HepG2 (cell line): ENCODE measurements around the gene RNF148. TPM values are rescaled to one million over a fixed set of nuclear protein-coding genes. Genes with fewer than 3 reads are reported as not detected.

Experiments used
- ATAC-seq: fragments of 200-7000 bp; cut with Tn5 transposase; 3 replicates; pipeline ENCODE4 v1.9.1; 2020; ENCODE audit warnings: mild to moderate bottlenecking, moderate library complexity
- BruUV-seq: library from RNA; stranded (reverse); fragments of 400-500 nt; replicated peaks from 2 replicates; lab custom pipeline; 2021; lab: Mats Ljungman, UMichigan
- CTCF ChIA-PET: fragments of 300-600 bp; formaldehyde crosslinking; extraction: SDS; loops from one replicate; lab custom pipeline; 2021; ENCODE audit warnings: low total read pairs, inconsistent platforms, low intra/inter-chr PET ratio; lab: Yijun Ruan, JAX
- POLR2A ChIA-PET: fragments of 350-600 bp; sonication (Branson Sonifier 250); formaldehyde crosslinking; loops from one replicate; lab custom pipeline; 2020; ENCODE audit warnings: antibody characterized with exemption, inconsistent platforms; lab: Yijun Ruan, JAX
- DNase-seq: peaks from one replicate; pipeline ENCODE4 v3.0.0-alpha.2; 2015; ENCODE audit warnings: low spot score
- FAIRE-seq: peaks from 3 replicates; lab custom pipeline; 2011; peaks lifted over from hg19 to GRCh38; lab: Jason Lieb, UNC
- H2AFZ ChIP-seq: one replicate; pipeline ENCODE4 v1.6.1; 2011; ENCODE audit warnings: low read length, inconsistent platforms
- H3K27ac ChIP-seq: fragments of 300-600 bp; 3 replicates; pipeline ENCODE4 v1.8.0; 2011; ENCODE audit warnings: mixed run types, mild to moderate bottlenecking, mixed read lengths, low read length, inconsistent platforms; ENCODE audit not compliant: insufficient read depth; ENCODE audit errors: extremely low read length
- H3K27me3 ChIP-seq, 2 experiments: fragments of 200-600 bp in 1 of 2; 2 replicates in 1 of 2; 3 replicates in 1 of 2; pipeline versions ENCODE4 v1.6.0 to v1.8.0; 2011; ENCODE audit warnings: low read length in 2 of 2, mild to moderate bottlenecking in 2 of 2, moderate library complexity in 2 of 2, inconsistent platforms in 1 of 2; ENCODE audit not compliant: insufficient read depth in 2 of 2, control insufficient read depth in 1 of 2
- H3K36me3 ChIP-seq, 2 experiments: fragments of 200-600 bp in 1 of 2; replicated peaks in 1 of 2; 2 replicates in 1 of 2; 3 replicates in 1 of 2; pipeline versions ENCODE4 v1.5.1 to v1.8.0; 2011; ENCODE audit warnings: low read length in 2 of 2, inconsistent platforms in 1 of 2; ENCODE audit not compliant: insufficient read depth in 2 of 2, control insufficient read depth in 1 of 2
- H3K4me1 ChIP-seq: 2 replicates; pipeline ENCODE4 v1.5.1; 2012; ENCODE audit warnings: low read length, inconsistent platforms; ENCODE audit not compliant: insufficient read depth
- H3K4me2 ChIP-seq: 2 replicates; pipeline ENCODE4 v1.6.0; 2011; ENCODE audit warnings: low read depth, low read length, inconsistent platforms
- H3K4me3 ChIP-seq, 3 experiments: fragments of 200-600 bp in 1 of 3; sonication (generic), shearing (Covaris generic) in 1 of 3; replicated peaks in 1 of 3; 2 replicates each; pipeline ENCODE4 v1.5.1; 2011 to 2016; ENCODE audit warnings: low read length in 3 of 3, inconsistent platforms in 2 of 3, low read depth in 2 of 3, mild to moderate bottlenecking in 2 of 3, control low read depth in 1 of 3, mixed read lengths in 1 of 3; ENCODE audit not compliant: insufficient read depth in 1 of 3
- H3K79me2 ChIP-seq: one replicate; pipeline ENCODE4 v1.6.1; 2011; ENCODE audit warnings: low read length, inconsistent platforms; ENCODE audit not compliant: insufficient read depth
- H3K9ac ChIP-seq: 2 replicates; pipeline ENCODE4 v1.6.0; 2011; ENCODE audit warnings: mild to moderate bottlenecking, low read depth, low read length, inconsistent platforms; ENCODE audit not compliant: insufficient read depth
- H3K9me3 ChIP-seq: 2 replicates; pipeline ENCODE4 v1.5.1; 2012; ENCODE audit warnings: mild to moderate bottlenecking, low read length
- H4K20me1 ChIP-seq: 2 replicates; pipeline ENCODE4 v1.6.0; 2011; ENCODE audit warnings: inconsistent platforms, mild to moderate bottlenecking, low read length, moderate library complexity; ENCODE audit not compliant: insufficient read depth
- BCL3 ChIP-seq: sonication (generic); formaldehyde crosslinking; IDR thresholded peaks from 2 replicates; pipeline ENCODE4 v1.5.1; 2020; ENCODE audit warnings: mild to moderate bottlenecking, missing genetic modification reagents, moderate library complexity
- HHEX ChIP-seq: IDR thresholded peaks from 2 replicates; pipeline ENCODE4 v1.6.1; 2016; ENCODE audit warnings: control low read depth
- HNRNPK ChIP-seq: fragments of 200-400 bp; formaldehyde crosslinking; IDR thresholded peaks from 2 replicates; pipeline ENCODE4 v1.6.1; 2018; ENCODE audit warnings: low read length, low read depth, moderate library complexity, mild to moderate bottlenecking; ENCODE audit not compliant: poor library complexity, severe bottlenecking
- MEIS1 ChIP-seq: sonication (generic); formaldehyde crosslinking; IDR thresholded peaks from 2 replicates; pipeline ENCODE4 v1.9.0; 2021; ENCODE audit warnings: mild to moderate bottlenecking, missing genetic modification reagents, moderate library complexity, borderline replicate concordance
- NFKB2 ChIP-seq: sonication (generic); formaldehyde crosslinking; IDR thresholded peaks from 2 replicates; pipeline ENCODE4 v1.4.0; 2020; ENCODE audit warnings: missing genetic modification reagents, borderline replicate concordance
- SIX4 ChIP-seq: sonication (generic); formaldehyde crosslinking; IDR thresholded peaks from 2 replicates; pipeline ENCODE4 v1.4.0; 2020; ENCODE audit warnings: missing genetic modification reagents
- ZC3H13 ChIP-seq: sonication (generic); formaldehyde crosslinking; IDR thresholded peaks from 2 replicates; pipeline ENCODE4 v1.8.1; 2023; ENCODE audit warnings: mild to moderate bottlenecking, missing genetic modification reagents, moderate library complexity
- ZNF101 ChIP-seq: sonication (generic); formaldehyde crosslinking; IDR thresholded peaks from 2 replicates; pipeline ENCODE4 v1.4.0; 2020; ENCODE audit warnings: mild to moderate bottlenecking, low read depth, missing genetic modification reagents, borderline replicate concordance
- ZNF562 ChIP-seq: sonication (generic); formaldehyde crosslinking; IDR thresholded peaks from 2 replicates; pipeline ENCODE4 v1.8.0; 2022; ENCODE audit warnings: missing genetic modification reagents, borderline replicate concordance
- WGBS: methylation state at CpG from one replicate; pipeline ENCODE4 v1.1.6; 2017; ENCODE audit warnings: low lambda C conversion rate; 5-methylcytosine and 5-hydroxymethylcytosine counted together
- in situ Hi-C: cut with HindIII; loops from 2 replicates; pipeline ENCODE4 v1.10.0; 2017; ENCODE audit warnings: low pct_unique_long_range_greater_than_20kb; ENCODE audit not compliant: extremely low pct_ligation_motif_present
- intact Hi-C: fragments of 100-400 bp; cut with micrococcal nuclease; formaldehyde crosslinking; loops from one replicate; pipeline ENCODE4 v1.10.0; 2022; ENCODE audit not compliant: unreplicated experiment
- polyA plus RNA-seq, 8 experiments: library from polyadenylated mRNA; depleted of rRNA in 3 of 8; stranded (reverse) in 7 of 8; unstranded in 1 of 8; fragments of >200 nt; fragmentation: Illumina TruSeq in 4 of 8; extraction: Trizol in 4 of 8; gene quantifications; 2 replicates each; pipeline versions ENCODE4 v1.2.1 to v1.2.3, GENCODE V29; 2011 to 2016; ENCODE audit warnings: low read depth in 4 of 8, missing spikeins in 1 of 8, mixed read lengths in 1 of 8; ENCODE audit not compliant: insufficient read depth in 1 of 8
- total RNA-seq, 5 experiments: library from RNA; depleted of rRNA; stranded (reverse); fragments of >200 nt; fragmentation: Illumina TruSeq; extraction: Trizol; gene quantifications; 2 replicates each; pipeline ENCODE4 v1.2.3, GENCODE V29; 2016; ENCODE audit warnings: low read depth in 1 of 5

Gene RNF148
- total and polyA plus RNA-seq, 2 of the 13 experiments (the other 11 are each of a cell fraction or from before 2014, with no cell fraction given) = 0.16 to 1.6 TPM

- Histone ChIP-seq H3K4me3 (no peak overlapping the region), H3K9ac (no peak overlapping the region), H3K79me2 (no peaks in the 10 kb centered on the region), H3K4me2 (no peak overlapping the region), H2AFZ (no peak overlapping the region), H3K27ac (no peak overlapping the region), H3K4me1 (no peaks in the 10 kb centered on the region), H3K27me3 (no peaks in the 10 kb centered on the region), H3K9me3 (no peaks in the 10 kb centered on the region), H3K36me3 (no peaks in the 10 kb centered on the region), H4K20me1 (no peaks in the 10 kb centered on the region)
- intact Hi-C loops (no loop called here), in situ Hi-C loops (no loop called here)
- TF ChIP-seq NFKB2 (CRISPR knock-in tag) = no peak
- peak; percentile 23 for TF ChIP-seq HNRNPK
- ChIA-PET POLR2A (no interaction called here), CTCF (no interaction called here)
- DNase-seq (no peak), ATAC-seq (no peak), FAIRE-seq (no peak)
- no TSS peak for BruUV-seq
- WGBS = 89% methylated on average over 4 of the region's 4 CpGs
Measured at GRCh38 chr7:122719010-122719578, 16.4 kb upstream of the RNF148 start.

GRCh38 chr7:122717356-122718089 lies 14.8 kb upstream of the RNF148 start:
- no peaks in the 10 kb centered on the region for H4K20me1 ChIP-seq
- no TSS peak for BruUV-seq
- H3K4me1 ChIP-seq = peaks cover 10% of the 10 kb centered on the region
- H3K4me3 ChIP-seq = no peak overlapping the region
- FAIRE-seq (no peak), DNase-seq (no peak), ATAC-seq (no peak)
- TF ChIP-seq HHEX (CRISPR knock-in tag) (no peak), MEIS1 (CRISPR knock-in tag) (no peak), BCL3 (CRISPR knock-in tag) (no peak), ZNF101 (CRISPR knock-in tag) (no peak), ZC3H13 (no peak), ZNF562 (no peak), SIX4 (CRISPR knock-in tag) (no peak)
- H3K36me3 ChIP-seq = no peaks in the 10 kb centered on the region
- in situ Hi-C loops = no loop called here
- H2AFZ ChIP-seq = no peak overlapping the region
- ChIA-PET POLR2A (interaction anchor here (0.6 kb wide), 1 partner anchor 169 kb away, joined by 3 read pairs; no protein-coding TSS in a partner anchor), CTCF (no interaction called here)
- no peak overlapping the region for H3K9ac ChIP-seq
- no peak overlapping the region for H3K27ac ChIP-seq
- no peaks in the 10 kb centered on the region for H3K9me3 ChIP-seq
- 97% methylated on average over 6 of the region's 6 CpGs for WGBS
- intact Hi-C loops = no loop called here
- no peaks in the 10 kb centered on the region for H3K27me3 ChIP-seq
- H3K4me2 ChIP-seq = no peak overlapping the region
- H3K79me2 ChIP-seq = no peaks in the 10 kb centered on the region
